Measurements from ENCODE around the gene MAP3K3. TPM values are rescaled to one million over a fixed set of nuclear protein-coding genes. Genes with fewer than 3 reads are reported as not detected.

The MAP3K3 gene
- polyA plus RNA-seq, 1 donor = 16.5 TPM

- Histone ChIP-seq H3K36me3 (ENCODE audit: control insufficient read depth, insufficient read depth, low read length) (peaks cover 4% of the 10 kb centered on the region), H3K4me1 (ENCODE audit: control insufficient read depth, insufficient read depth, low read length) (peaks cover 9% of the 10 kb centered on the region), H3K4me3 (ENCODE audit: low read length) (no peak overlapping the region), H3K27me3 (ENCODE audit: control insufficient read depth, insufficient read depth, low read length) (no peaks in the 10 kb centered on the region), H3K27ac (ENCODE audit: low read length) (no peak overlapping the region), H3K9me3 (ENCODE audit: control insufficient read depth, low read depth, low read length) (no peaks in the 10 kb centered on the region)
- no CpG with 5 or more reads among the region's 6 CpGs for WGBS (ENCODE audit: insufficient coverage, low lambda C conversion rate)
- peak; percentile 75 to 86 for DNase-seq
Observed at GRCh38 chr17:63675607-63676546, 53.7 kb downstream of the MAP3K3 start.

GRCh38 chr17:63676584-63676983, 54.4 kb downstream of the MAP3K3 start:
- WGBS (ENCODE audit: insufficient coverage, low lambda C conversion rate) = no CpG with 5 or more reads among the region's 3 CpGs
- H3K4me3 ChIP-seq (ENCODE audit: low read length) = no peak overlapping the region
- no peak for DNase-seq
- no peaks in the 10 kb centered on the region for H3K9me3 ChIP-seq (ENCODE audit: control insufficient read depth, low read depth, low read length)
- peaks cover 9% of the 10 kb centered on the region for H3K4me1 ChIP-seq (ENCODE audit: control insufficient read depth, insufficient read depth, low read length)
- no peak overlapping the region for H3K27ac ChIP-seq (ENCODE audit: low read length)
- peaks cover 6% of the 10 kb centered on the region for H3K36me3 ChIP-seq (ENCODE audit: control insufficient read depth, insufficient read depth, low read length)
- no peaks in the 10 kb centered on the region for H3K27me3 ChIP-seq (ENCODE audit: control insufficient read depth, insufficient read depth, low read length)

- no peak overlapping the region for H3K27ac ChIP-seq (ENCODE audit: low read length)
- no peaks in the 10 kb centered on the region for H3K9me3 ChIP-seq (ENCODE audit: control insufficient read depth, low read depth, low read length)
- peaks cover 16% of the 10 kb centered on the region for H3K36me3 ChIP-seq (ENCODE audit: control insufficient read depth, insufficient read depth, low read length)
- H3K27me3 ChIP-seq (ENCODE audit: control insufficient read depth, insufficient read depth, low read length) = no peaks in the 10 kb centered on the region
- H3K4me3 ChIP-seq (ENCODE audit: low read length) = no peak overlapping the region
- WGBS (ENCODE audit: insufficient coverage, low lambda C conversion rate) = no CpG with 5 or more reads among the region's 5 CpGs
- peaks cover 9% of the 10 kb centered on the region for H3K4me1 ChIP-seq (ENCODE audit: control insufficient read depth, insufficient read depth, low read length)
- no peak for DNase-seq
Observed at GRCh38 chr17:63679214-63679613, 57.0 kb downstream of the MAP3K3 start.

- H3K36me3 ChIP-seq (ENCODE audit: control insufficient read depth, insufficient read depth, low read length) = peaks cover 25% of the 10 kb centered on the region
- no peak overlapping the region for H3K4me3 ChIP-seq (ENCODE audit: low read length)
- no peaks in the 10 kb centered on the region for H3K27me3 ChIP-seq (ENCODE audit: control insufficient read depth, insufficient read depth, low read length)
- H3K27ac ChIP-seq (ENCODE audit: low read length) = no peak overlapping the region
- no CpG with 5 or more reads among the region's 1 CpG for WGBS (ENCODE audit: insufficient coverage, low lambda C conversion rate)
- H3K9me3 ChIP-seq (ENCODE audit: control insufficient read depth, low read depth, low read length) = no peaks in the 10 kb centered on the region
- no peak for DNase-seq
- H3K4me1 ChIP-seq (ENCODE audit: control insufficient read depth, insufficient read depth, low read length) = peaks cover 4% of the 10 kb centered on the region
Observed at GRCh38 chr17:63680700-63681099, 58.5 kb downstream of the MAP3K3 start.

GRCh38 chr17:63681530-63681929, 59.3 kb downstream of the MAP3K3 start:
- no CpG with 5 or more reads among the region's 8 CpGs for WGBS (ENCODE audit: insufficient coverage, low lambda C conversion rate)
- no peak for DNase-seq
- no peak overlapping the region for H3K4me3 ChIP-seq (ENCODE audit: low read length)
- H3K27ac ChIP-seq (ENCODE audit: low read length) = no peak overlapping the region
- peaks cover 31% of the 10 kb centered on the region for H3K36me3 ChIP-seq (ENCODE audit: control insufficient read depth, insufficient read depth, low read length)
- no peaks in the 10 kb centered on the region for H3K9me3 ChIP-seq (ENCODE audit: control insufficient read depth, low read depth, low read length)
- peaks cover under 1% of the 10 kb centered on the region for H3K4me1 ChIP-seq (ENCODE audit: control insufficient read depth, insufficient read depth, low read length)
- no peaks in the 10 kb centered on the region for H3K27me3 ChIP-seq (ENCODE audit: control insufficient read depth, insufficient read depth, low read length)

GRCh38 chr17:63682441-63682840, 60.2 kb downstream of the MAP3K3 start:
- Histone ChIP-seq H3K4me1 (ENCODE audit: control insufficient read depth, insufficient read depth, low read length) (no peaks in the 10 kb centered on the region), H3K36me3 (ENCODE audit: control insufficient read depth, insufficient read depth, low read length) (peaks cover 31% of the 10 kb centered on the region), H3K4me3 (ENCODE audit: low read length) (no peak overlapping the region), H3K9me3 (ENCODE audit: control insufficient read depth, low read depth, low read length) (no peaks in the 10 kb centered on the region), H3K27me3 (ENCODE audit: control insufficient read depth, insufficient read depth, low read length) (no peaks in the 10 kb centered on the region), H3K27ac (ENCODE audit: low read length) (no peak overlapping the region)
- no CpG with 5 or more reads among the region's 1 CpG for WGBS (ENCODE audit: insufficient coverage, low lambda C conversion rate)
- no peak for DNase-seq

GRCh38 chr17:63682981-63683380, 60.8 kb downstream of the MAP3K3 start:
- H3K9me3 ChIP-seq (ENCODE audit: control insufficient read depth, low read depth, low read length) = no peaks in the 10 kb centered on the region
- H3K4me3 ChIP-seq (ENCODE audit: low read length) = no peak overlapping the region
- H3K27ac ChIP-seq (ENCODE audit: low read length) = no peak overlapping the region
- H3K27me3 ChIP-seq (ENCODE audit: control insufficient read depth, insufficient read depth, low read length) = no peaks in the 10 kb centered on the region
- no peak for DNase-seq
- H3K36me3 ChIP-seq (ENCODE audit: control insufficient read depth, insufficient read depth, low read length) = peaks cover 31% of the 10 kb centered on the region
- H3K4me1 ChIP-seq (ENCODE audit: control insufficient read depth, insufficient read depth, low read length) = no peaks in the 10 kb centered on the region

- DNase-seq = no peak
- no CpG with 5 or more reads among the region's 2 CpGs for WGBS (ENCODE audit: insufficient coverage, low lambda C conversion rate)
- Histone ChIP-seq H3K36me3 (ENCODE audit: control insufficient read depth, insufficient read depth, low read length) (peaks cover 47% of the 10 kb centered on the region), H3K27me3 (ENCODE audit: control insufficient read depth, insufficient read depth, low read length) (no peaks in the 10 kb centered on the region), H3K9me3 (ENCODE audit: control insufficient read depth, low read depth, low read length) (no peaks in the 10 kb centered on the region), H3K4me3 (ENCODE audit: low read length) (no peak overlapping the region), H3K4me1 (ENCODE audit: control insufficient read depth, insufficient read depth, low read length) (no peaks in the 10 kb centered on the region), H3K27ac (ENCODE audit: low read length) (no peak overlapping the region)
Observed at GRCh38 chr17:63685041-63685440, 62.8 kb downstream of the MAP3K3 start.

GRCh38 chr17:63685578-63685977, 63.4 kb downstream of the MAP3K3 start:
- Histone ChIP-seq H3K27ac (ENCODE audit: low read length) (no peak overlapping the region), H3K9me3 (ENCODE audit: control insufficient read depth, low read depth, low read length) (no peaks in the 10 kb centered on the region), H3K4me1 (ENCODE audit: control insufficient read depth, insufficient read depth, low read length) (no peaks in the 10 kb centered on the region), H3K27me3 (ENCODE audit: control insufficient read depth, insufficient read depth, low read length) (no peaks in the 10 kb centered on the region), H3K36me3 (ENCODE audit: control insufficient read depth, insufficient read depth, low read length) (peaks cover 52% of the 10 kb centered on the region), H3K4me3 (ENCODE audit: low read length) (no peak overlapping the region)
- WGBS (ENCODE audit: insufficient coverage, low lambda C conversion rate) = no CpG with 5 or more reads among the region's 3 CpGs
- DNase-seq = no peak

- WGBS (ENCODE audit: insufficient coverage, low lambda C conversion rate) = no CpG with 5 or more reads among the region's 3 CpGs
- H3K4me1 ChIP-seq (ENCODE audit: control insufficient read depth, insufficient read depth, low read length) = no peaks in the 10 kb centered on the region
- no peaks in the 10 kb centered on the region for H3K9me3 ChIP-seq (ENCODE audit: control insufficient read depth, low read depth, low read length)
- no peak overlapping the region for H3K27ac ChIP-seq (ENCODE audit: low read length)
- DNase-seq = no peak
- no peaks in the 10 kb centered on the region for H3K27me3 ChIP-seq (ENCODE audit: control insufficient read depth, insufficient read depth, low read length)
- peaks cover 59% of the 10 kb centered on the region for H3K36me3 ChIP-seq (ENCODE audit: control insufficient read depth, insufficient read depth, low read length)
- H3K4me3 ChIP-seq (ENCODE audit: low read length) = no peak overlapping the region
Observed at GRCh38 chr17:63686138-63686685, 64.0 kb downstream of the MAP3K3 start.

All from large intestine (tissue), 3 donors.